RWPE2 (cell line): ENCODE data around the gene C22orf31.

Source experiments
- ATAC-seq: fragments of 200-7000 bp; cut with Tn5 transposase; 3 replicates; pipeline ENCODE4 v1.9.1; 2021; ENCODE audit warnings: low read depth
- DNase-seq: peaks from one replicate; pipeline ENCODE4 v3.0.0-alpha.2; 2020; ENCODE audit warnings: low spot score
- H3K27ac ChIP-seq: fragments of 450-650 bp; 2 replicates; pipeline ENCODE4 v1.5.1; 2017; ENCODE audit warnings: mild to moderate bottlenecking; ENCODE audit not compliant: poor library complexity, severe bottlenecking
- H3K27me3 ChIP-seq: fragments of 250-450 bp; sonication (Bioruptor Pico); 2 replicates; pipeline ENCODE4 v1.5.1; 2021; ENCODE audit warnings: mild to moderate bottlenecking, moderate library complexity; ENCODE audit not compliant: insufficient read depth, poor library complexity, severe bottlenecking
- H3K36me3 ChIP-seq: fragments of 250-450 bp; sonication (Bioruptor Pico); 2 replicates; pipeline ENCODE4 v1.5.1; 2020; ENCODE audit warnings: low read depth, mild to moderate bottlenecking, moderate library complexity
- H3K4me1 ChIP-seq: fragments of 250-450 bp; sonication (Bioruptor Pico); 2 replicates; pipeline ENCODE4 v1.5.1; 2021; ENCODE audit warnings: mild to moderate bottlenecking, moderate library complexity; ENCODE audit not compliant: insufficient read depth, poor library complexity, severe bottlenecking
- H3K4me3 ChIP-seq: fragments of 250-450 bp; sonication (Bioruptor Pico); 2 replicates; pipeline ENCODE4 v1.5.1; 2021; ENCODE audit warnings: mild to moderate bottlenecking, moderate library complexity; ENCODE audit not compliant: severe bottlenecking
- H3K9me3 ChIP-seq: fragments of 250-450 bp; sonication (Bioruptor Pico); 2 replicates; pipeline ENCODE4 v1.5.1; 2021; ENCODE audit warnings: mild to moderate bottlenecking, moderate library complexity; ENCODE audit not compliant: severe bottlenecking
- TF ChIP-seq, protein P1 (sequence below): fragments of 450-650 bp; IDR thresholded peaks from one replicate; pipeline ENCODE4 v1.5.1; 2017; ENCODE audit warnings: mild to moderate bottlenecking, moderate library complexity; ENCODE audit not compliant: poor library complexity, severe bottlenecking

C22orf31 gene

DNA sequence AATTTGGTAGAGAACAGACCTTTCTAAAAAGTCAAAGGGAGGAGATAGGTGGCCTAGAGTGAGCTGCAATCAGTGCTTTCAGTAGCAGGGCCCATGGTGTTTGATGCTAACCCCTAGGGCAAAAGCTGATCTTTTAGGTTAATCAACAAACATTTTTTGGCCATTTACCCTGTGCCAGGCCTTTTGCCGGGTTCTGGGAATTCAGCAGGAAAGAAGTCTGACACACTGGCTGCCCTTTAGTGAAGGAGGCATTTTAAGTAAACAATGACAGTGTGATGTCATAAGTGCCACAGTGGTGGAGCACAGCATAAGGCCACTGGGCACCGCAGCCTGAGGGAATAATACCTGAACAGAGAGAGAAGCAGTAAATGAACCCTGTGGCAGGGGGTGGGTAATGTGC, 29.0 kb downstream of the C22orf31 start:
- DNase-seq = no peak
- TF ChIP-seq, protein P1, sequence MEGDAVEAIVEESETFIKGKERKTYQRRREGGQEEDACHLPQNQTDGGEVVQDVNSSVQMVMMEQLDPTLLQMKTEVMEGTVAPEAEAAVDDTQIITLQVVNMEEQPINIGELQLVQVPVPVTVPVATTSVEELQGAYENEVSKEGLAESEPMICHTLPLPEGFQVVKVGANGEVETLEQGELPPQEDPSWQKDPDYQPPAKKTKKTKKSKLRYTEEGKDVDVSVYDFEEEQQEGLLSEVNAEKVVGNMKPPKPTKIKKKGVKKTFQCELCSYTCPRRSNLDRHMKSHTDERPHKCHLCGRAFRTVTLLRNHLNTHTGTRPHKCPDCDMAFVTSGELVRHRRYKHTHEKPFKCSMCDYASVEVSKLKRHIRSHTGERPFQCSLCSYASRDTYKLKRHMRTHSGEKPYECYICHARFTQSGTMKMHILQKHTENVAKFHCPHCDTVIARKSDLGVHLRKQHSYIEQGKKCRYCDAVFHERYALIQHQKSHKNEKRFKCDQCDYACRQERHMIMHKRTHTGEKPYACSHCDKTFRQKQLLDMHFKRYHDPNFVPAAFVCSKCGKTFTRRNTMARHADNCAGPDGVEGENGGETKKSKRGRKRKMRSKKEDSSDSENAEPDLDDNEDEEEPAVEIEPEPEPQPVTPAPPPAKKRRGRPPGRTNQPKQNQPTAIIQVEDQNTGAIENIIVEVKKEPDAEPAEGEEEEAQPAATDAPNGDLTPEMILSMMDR = no peak
- H3K4me1 ChIP-seq = peaks cover 16% of the 10 kb centered on the region
- no peak overlapping the region for H3K27ac ChIP-seq
- no peaks in the 10 kb centered on the region for H3K36me3 ChIP-seq
- ATAC-seq = no peak
- H3K9me3 ChIP-seq = no peaks in the 10 kb centered on the region
- H3K4me3 ChIP-seq = no peak overlapping the region
- no peaks in the 10 kb centered on the region for H3K27me3 ChIP-seq

DNA sequence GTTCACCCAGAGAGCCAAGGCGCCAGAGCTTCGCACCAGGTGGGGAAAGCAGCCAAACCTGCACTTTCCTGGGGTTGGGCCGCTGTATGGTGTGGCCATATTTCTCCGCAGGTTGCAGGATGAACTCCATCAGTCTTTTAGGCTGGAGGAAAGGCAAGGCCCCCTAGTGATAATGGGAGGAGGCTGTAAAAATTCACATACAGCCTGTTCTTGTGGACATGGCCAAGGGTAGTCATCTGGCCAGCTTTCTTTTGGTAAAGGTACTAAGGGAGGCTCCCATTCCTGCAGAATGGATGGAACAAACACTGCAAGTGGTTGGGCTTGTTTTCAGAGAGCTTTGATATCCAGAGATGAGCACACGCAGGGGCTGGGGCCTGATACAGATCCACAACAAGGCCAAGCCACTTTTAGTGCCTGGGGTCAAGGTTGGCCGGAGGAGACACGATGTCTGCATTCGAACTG, 29.6 kb downstream of the C22orf31 start:
- Histone ChIP-seq H3K4me1 (peaks cover 16% of the 10 kb centered on the region), H3K4me3 (no peak overlapping the region)
- TF ChIP-seq, protein P1 = no peak

DNA sequence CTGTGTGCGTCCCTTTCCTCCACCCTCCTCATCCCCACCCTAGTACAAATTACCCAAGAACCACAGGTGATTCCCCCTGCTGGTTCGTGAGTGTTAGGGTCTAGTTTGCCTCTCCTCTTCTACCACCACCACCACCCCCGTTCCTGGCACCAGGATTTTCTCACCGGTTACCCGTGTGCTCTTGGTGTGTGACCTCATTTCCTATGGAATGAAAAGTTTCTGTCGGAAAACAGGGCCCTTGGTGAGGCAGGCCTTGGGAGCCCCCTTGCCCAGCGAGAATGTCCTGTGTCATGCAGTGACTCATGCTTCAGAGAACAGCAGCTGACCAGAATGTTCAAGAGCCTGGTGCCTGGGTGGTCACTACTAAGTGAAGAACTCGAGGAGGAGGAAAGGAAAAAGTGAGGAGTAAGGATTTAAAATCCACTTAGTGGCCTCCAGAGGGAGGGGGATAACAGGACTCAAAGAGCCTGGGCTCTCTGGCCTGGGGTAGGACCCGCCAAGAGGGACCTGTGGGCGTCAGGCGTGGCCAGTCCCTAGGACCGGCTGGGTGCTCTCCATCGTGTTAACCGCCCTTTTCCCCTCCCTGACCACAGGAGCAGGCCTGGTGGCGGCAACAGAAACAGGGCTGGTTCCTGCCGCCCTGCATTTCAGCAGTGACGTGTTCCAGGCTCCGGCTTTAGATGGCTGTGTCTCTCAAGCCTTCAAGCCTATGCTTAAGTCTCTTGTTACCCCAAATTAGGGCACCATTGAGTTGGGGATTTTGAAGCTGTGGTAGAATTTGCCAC, 30.2 kb downstream of the C22orf31 start:
- no peaks in the 10 kb centered on the region for H3K36me3 ChIP-seq
- ATAC-seq (peak; percentile 79), DNase-seq (no peak)
- TF ChIP-seq, protein P1 = peak; percentile 7
- peak overlapping the region; percentile 58 for H3K27ac ChIP-seq
- H3K4me1 ChIP-seq = peaks cover 16% of the 10 kb centered on the region
- H3K4me3 ChIP-seq = peak overlapping the region; percentile 17
- no peaks in the 10 kb centered on the region for H3K27me3 ChIP-seq
- no peaks in the 10 kb centered on the region for H3K9me3 ChIP-seq

More for the DNA sequence above, 29.6 kb downstream of the C22orf31 start:
- ATAC-seq (no peak), DNase-seq (no peak)
- H3K27me3 ChIP-seq = no peaks in the 10 kb centered on the region
- no peaks in the 10 kb centered on the region for H3K36me3 ChIP-seq
- H3K27ac ChIP-seq = peak overlapping the region; percentile 58
- H3K9me3 ChIP-seq = no peaks in the 10 kb centered on the region

DNA sequence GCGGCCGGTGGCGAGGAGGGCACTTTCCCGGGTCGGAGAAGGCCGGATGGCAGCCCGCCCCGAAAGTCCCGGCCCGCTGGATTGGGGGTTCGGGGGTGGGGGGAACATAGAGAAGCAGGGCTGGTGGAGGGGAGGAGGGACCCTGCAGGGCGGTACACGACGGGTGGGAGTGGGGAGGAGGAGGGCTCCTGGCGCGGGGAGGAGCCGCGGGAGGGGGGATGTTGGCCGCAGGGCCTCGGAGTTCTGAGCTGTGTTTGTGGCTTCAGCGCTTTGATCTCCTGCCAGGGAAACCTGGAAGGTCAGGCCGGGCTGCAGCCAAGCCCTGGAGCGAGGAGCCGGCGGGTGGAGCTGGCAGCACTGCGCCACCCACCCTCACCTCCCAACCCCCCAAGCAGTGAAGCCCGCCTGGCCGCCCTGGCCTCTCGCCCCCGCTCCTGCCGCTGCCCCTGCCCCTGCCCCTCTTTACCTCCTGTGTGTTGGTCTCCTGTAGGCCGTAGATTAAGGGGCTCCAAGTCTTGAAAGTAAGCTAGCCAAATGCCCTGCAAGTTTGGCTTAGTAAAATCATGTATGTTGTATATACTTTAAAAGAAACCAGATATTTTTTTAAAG, 30.9 kb downstream of the C22orf31 start:
- peak overlapping the region; percentile 17 for H3K4me3 ChIP-seq
- peaks cover 16% of the 10 kb centered on the region for H3K4me1 ChIP-seq
- H3K36me3 ChIP-seq = no peaks in the 10 kb centered on the region
- H3K27me3 ChIP-seq = no peaks in the 10 kb centered on the region
- H3K9me3 ChIP-seq = no peaks in the 10 kb centered on the region
- TF ChIP-seq, protein P1 = no peak
- no peak for DNase-seq
- H3K27ac ChIP-seq = peak overlapping the region; percentile 58
- peak; percentile 76 for ATAC-seq
